H1 (cell line): ENCODE measurements around the gene SSTR1. TPM values are rescaled to one million over a fixed set of nuclear protein-coding genes. Genes with fewer than 3 reads are reported as not detected.

ENCODE experiments used
- CTCF ChIA-PET: fragments of 300-600 bp; sonication (Branson Sonifier 250); formaldehyde crosslinking; loops from one replicate; lab custom pipeline; 2021; ENCODE audit not compliant: partially characterized antibody; lab: Charles Lee
- POLR2A ChIA-PET: fragments of 300-600 bp; sonication (Branson Sonifier 250); formaldehyde crosslinking; loops from one replicate; lab custom pipeline; 2021; ENCODE audit warnings: inconsistent platforms; ENCODE audit not compliant: partially characterized antibody; lab: Charles Lee
- DNase-seq, 2 experiments: peaks; one replicate each; pipeline versions ENCODE4 v3.0.0 to v3.0.0-alpha.2; 2010 to 2022; ENCODE audit warnings: low spot score in 2 of 2, low read depth in 1 of 2, mixed read lengths in 1 of 2
- FAIRE-seq: peaks from 2 replicates; lab custom pipeline; 2011; peaks lifted over from hg19 to GRCh38; lab: Jason Lieb, UNC
- H2AFZ ChIP-seq: 2 replicates; pipeline ENCODE4 v1.8.1; 2012; ENCODE audit warnings: low read length, inconsistent platforms
- H2AK5ac ChIP-seq: 2 replicates; pipeline ENCODE4 v1.6.1; 2013; ENCODE audit warnings: low read depth, low read length
- H2BK120ac ChIP-seq: replicated peaks from 2 replicates; pipeline ENCODE3; 2013; ENCODE audit warnings: low read depth, low read length, inconsistent platforms
- H2BK12ac ChIP-seq: 2 replicates; pipeline ENCODE4 v1.6.1; 2013; ENCODE audit warnings: low read depth, low read length
- H2BK15ac ChIP-seq: 2 replicates; pipeline ENCODE4 v1.6.1; 2013; ENCODE audit warnings: low read length
- H2BK20ac ChIP-seq: 2 replicates; pipeline ENCODE4 v1.6.1; 2013; ENCODE audit warnings: low read length
- H2BK5ac ChIP-seq: 2 replicates; pipeline ENCODE4 v1.6.1; 2013; ENCODE audit warnings: low read depth, low read length
- H3K14ac ChIP-seq: 2 replicates; pipeline ENCODE4 v1.6.1; 2013; ENCODE audit warnings: inconsistent platforms; ENCODE audit not compliant: insufficient read length
- H3K18ac ChIP-seq: 2 replicates; pipeline ENCODE4 v1.6.1; 2013; ENCODE audit warnings: low read length; ENCODE audit errors: extremely low read depth
- H3K23ac ChIP-seq: 2 replicates; pipeline ENCODE4 v1.6.1; 2013; ENCODE audit warnings: inconsistent platforms; ENCODE audit not compliant: insufficient read length
- H3K23me2 ChIP-seq: 2 replicates; pipeline ENCODE4 v1.6.1; 2013; ENCODE audit warnings: low read depth, low read length
- H3K27ac ChIP-seq: 2 replicates; pipeline ENCODE4 v1.6.1; 2011; ENCODE audit warnings: low read depth, low read length, inconsistent platforms
- H3K27me3 ChIP-seq, 4 experiments: replicated peaks in 1 of 4; 1 replicate in 1 of 4; 2 replicates in 3 of 4; pipeline versions ENCODE4 v1.6.1 to v1.8.1; 2011 to 2013; ENCODE audit warnings: low read length in 3 of 4, mild to moderate bottlenecking in 3 of 4, inconsistent platforms in 2 of 4, mixed read lengths in 2 of 4, moderate library complexity in 1 of 4; ENCODE audit not compliant: control insufficient read depth in 3 of 4, insufficient read depth in 3 of 4; ENCODE audit errors: extremely low read depth in 1 of 4
- H3K36me3 ChIP-seq, 4 experiments: 2 replicates each; pipeline versions ENCODE4 v1.6.1 to v1.8.1; 2011 to 2013; ENCODE audit warnings: mild to moderate bottlenecking in 4 of 4, low read length in 3 of 4, moderate library complexity in 2 of 4, control low read depth in 1 of 4, inconsistent platforms in 1 of 4; ENCODE audit not compliant: insufficient read depth in 4 of 4, control insufficient read depth in 2 of 4
- H3K4ac ChIP-seq: replicated peaks from 2 replicates; pipeline ENCODE3; 2013; ENCODE audit warnings: low read length, low read depth, mixed read lengths, inconsistent platforms; ENCODE audit not compliant: insufficient read length
- H3K4me1 ChIP-seq, 4 experiments: replicated peaks in 1 of 4; 1 replicate in 1 of 4; 2 replicates in 3 of 4; pipeline versions ENCODE4 v1.6.1 to v1.8.1; 2011 to 2013; ENCODE audit warnings: low read length in 3 of 4, inconsistent platforms in 2 of 4, mixed read lengths in 1 of 4; ENCODE audit not compliant: insufficient read depth in 4 of 4, control insufficient read depth in 3 of 4
- H3K4me2 ChIP-seq, 2 experiments: 2 replicates each; pipeline versions ENCODE4 v1.6.1 to v1.8.1; 2011 to 2013; ENCODE audit warnings: low read depth in 2 of 2, low read length in 2 of 2, control low read depth in 1 of 2, inconsistent platforms in 1 of 2, mild to moderate bottlenecking in 1 of 2; ENCODE audit not compliant: insufficient read depth in 1 of 2
- H3K4me3 ChIP-seq, 4 experiments: fragments of 200-600, 300-600 bp in 1 of 4; sonication (generic), shearing (Covaris generic), sonication (Bioruptor Twin) in 1 of 4; 2 replicates each; pipeline versions ENCODE4 v1.5.1 to v1.8.1; 2011 to 2016; ENCODE audit warnings: low read length in 4 of 4, low read depth in 3 of 4, control low read depth in 2 of 4, inconsistent platforms in 2 of 4, mild to moderate bottlenecking in 2 of 4, mixed read lengths in 1 of 4, moderate library complexity in 1 of 4; ENCODE audit not compliant: insufficient read depth in 2 of 4; ENCODE audit errors: extremely low read depth in 1 of 4
- H3K56ac ChIP-seq: replicated peaks from 2 replicates; pipeline ENCODE3; 2013; ENCODE audit warnings: low read depth, mild to moderate bottlenecking, mixed read lengths, low read length, inconsistent platforms; ENCODE audit not compliant: insufficient read length
- H3K79me1 ChIP-seq: 2 replicates; pipeline ENCODE4 v1.6.1; 2013; ENCODE audit warnings: low read depth, low read length, control low read depth
- H3K79me2 ChIP-seq, 2 experiments: 2 replicates each; pipeline versions ENCODE4 v1.6.1 to v1.8.1; 2012 to 2013; ENCODE audit warnings: low read length in 2 of 2, mild to moderate bottlenecking in 2 of 2, inconsistent platforms in 1 of 2; ENCODE audit not compliant: insufficient read depth in 2 of 2, control insufficient read depth in 1 of 2
- H3K9ac ChIP-seq, 4 experiments: replicated peaks in 1 of 4; 1 replicate in 1 of 4; 2 replicates in 3 of 4; pipeline versions ENCODE4 v1.6.1 to v1.8.1; 2011 to 2013; ENCODE audit warnings: low read depth in 3 of 4, low read length in 3 of 4, control low read depth in 2 of 4, mild to moderate bottlenecking in 2 of 4, moderate library complexity in 2 of 4, inconsistent platforms in 1 of 4; ENCODE audit errors: extremely low read depth in 1 of 4
- H3K9me3 ChIP-seq, 2 experiments: 2 replicates each; pipeline versions ENCODE4 v1.6.1 to v1.8.1; 2012 to 2013; ENCODE audit warnings: mild to moderate bottlenecking in 2 of 2, moderate library complexity in 2 of 2, control low read depth in 1 of 2, inconsistent platforms in 1 of 2, low read depth in 1 of 2, low read length in 1 of 2, mixed read lengths in 1 of 2; ENCODE audit not compliant: insufficient read depth in 2 of 2
- H4K20me1 ChIP-seq, 2 experiments: replicated peaks in 1 of 2; 2 replicates each; pipeline versions ENCODE3 to v1.8.1; 2011 to 2013; ENCODE audit warnings: inconsistent platforms in 2 of 2, low read length in 2 of 2, mild to moderate bottlenecking in 1 of 2; ENCODE audit not compliant: insufficient read depth in 2 of 2, control insufficient read depth in 1 of 2
- H4K5ac ChIP-seq: 2 replicates; pipeline ENCODE4 v1.6.1; 2013; ENCODE audit warnings: low read length, low read depth, mixed read lengths, inconsistent platforms; ENCODE audit not compliant: insufficient read length
- H4K8ac ChIP-seq: 2 replicates; pipeline ENCODE4 v1.8.0; 2013; ENCODE audit warnings: mild to moderate bottlenecking, moderate library complexity, low read length, inconsistent platforms; ENCODE audit not compliant: insufficient read depth; ENCODE audit errors: extremely low read depth
- H4K91ac ChIP-seq: replicated peaks from 2 replicates; pipeline ENCODE3; 2013; ENCODE audit warnings: low read length, mixed read lengths, inconsistent platforms; ENCODE audit not compliant: insufficient read length
- NRF1 ChIP-seq: IDR thresholded peaks from 2 replicates; pipeline ENCODE4 v1.6.1; 2011; ENCODE audit warnings: mild to moderate bottlenecking, low read depth, low read length, improper control_type of control experiment
- POLR2AphosphoS5 ChIP-seq: IDR thresholded peaks from 2 replicates; pipeline ENCODE4 v1.6.1; 2011; ENCODE audit warnings: low read depth, low read length
- WGBS, 2 experiments: shearing (Covaris generic) in 1 of 2; methylation state at CpG; one replicate each; pipeline versions ENCODE4 v1.1.6 to v1.1.7; 2013 to 2015; ENCODE audit warnings: low lambda C conversion rate in 2 of 2, mixed read lengths in 2 of 2, inconsistent platforms in 1 of 2, low coverage in 1 of 2, missing lambda C conversion rate in 1 of 2; ENCODE audit not compliant: insufficient replicate concordance in 2 of 2, insufficient coverage in 1 of 2, insufficient read length in 1 of 2; ENCODE audit errors: extremely low coverage in 1 of 2, missing lambda C conversion rate in 1 of 2; 5-methylcytosine and 5-hydroxymethylcytosine counted together
- polyA plus RNA-seq, 7 experiments: library from polyadenylated mRNA; depleted of rRNA in 3 of 7; stranded (reverse) in 5 of 7; unstranded in 2 of 7; fragments of >200 nt in 5 of 7; fragments of 200-250 nt in 2 of 7; gene quantifications; 1 replicate in 5 of 7; 2 replicates in 1 of 7; 4 replicates in 1 of 7; pipeline versions ENCODE4 v1.2.1 to v1.2.3, GENCODE V29; 2011 to 2013; ENCODE audit warnings: missing spikeins in 2 of 7, mixed read lengths in 2 of 7
- total RNA-seq: library from RNA; stranded (reverse); fragmentation: NEBNext Ultra II Directional; extraction: Animal tissue kit (Norgen Biotek cat#: 25700); gene quantifications from 2 replicates; pipeline ENCODE4 v1.2.1, GENCODE V29; 2021

Gene SSTR1
- total and polyA plus RNA-seq, 2 of the 8 experiments (the other 6 are each of a cell fraction or from before 2014, with no cell fraction given) = 0.82 to 0.93 TPM

DNA sequence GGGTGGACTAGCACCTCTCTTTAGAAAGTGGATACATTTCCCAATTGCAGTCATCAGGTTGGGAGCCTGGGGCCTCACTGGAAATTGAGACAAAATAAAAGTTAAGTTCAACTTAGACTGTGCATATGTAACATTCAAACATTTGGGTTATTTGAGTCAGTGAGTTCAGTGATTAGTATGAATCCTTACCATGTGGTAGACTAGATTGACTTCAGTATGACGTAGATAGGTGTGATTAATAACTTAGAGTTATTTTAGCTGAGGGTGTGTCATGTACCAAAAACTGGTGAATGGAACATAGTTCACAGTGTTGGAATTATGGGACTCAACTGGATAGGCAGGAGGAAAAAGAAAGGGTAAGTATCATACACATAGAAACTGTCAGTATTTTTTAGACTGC is 8.0 kb upstream of the SSTR1 start:
- Histone ChIP-seq H3K14ac (no peak overlapping the region), H3K4me3 (no peak overlapping the region), H2BK5ac (no peak overlapping the region), H3K18ac (no peak overlapping the region), H2AK5ac (no peak overlapping the region), H3K27ac (no peak overlapping the region), H2BK15ac (no peak overlapping the region), H3K4me2 (peak overlapping the region in 1 of 2 experiments; percentile 25; a peak in 1 of 4 replicates), H3K4me1 (peaks cover 0 to 16% (median 5%) of the 10 kb centered on the region in 4 experiments; a peak in 5 of 7 replicates), H3K9ac (no peak overlapping the region), H3K79me1 (no peaks in the 10 kb centered on the region), H4K91ac (no peak overlapping the region), H4K5ac (no peak overlapping the region), H3K56ac (no peak overlapping the region), H3K36me3 (peaks cover 16 to 52% (median 41%) of the 10 kb centered on the region in 4 experiments), H2BK120ac (no peak overlapping the region), H3K4ac (no peak overlapping the region), H3K27me3 (no peaks in the 10 kb centered on the region), H3K23ac (no peak overlapping the region), H2BK20ac (no peak overlapping the region), H4K8ac (no peak overlapping the region), H3K79me2 (peaks cover 0 to under 1% of the 10 kb centered on the region in 2 experiments; a peak in 1 of 4 replicates), H3K23me2 (peaks cover 2% of the 10 kb centered on the region; the same call in 1 of the 2 replicates), H3K9me3 (no peaks in the 10 kb centered on the region), H4K20me1 (peaks cover 5 to 11% of the 10 kb centered on the region in 2 experiments), H2BK12ac (no peak overlapping the region), H2AFZ (no peak overlapping the region)
- peak; percentile 17; the same call in 1 of the 2 replicates for TF ChIP-seq POLR2AphosphoS5
- TF ChIP-seq NRF1 = no peak
- FAIRE-seq (no peak), DNase-seq (no peak)
- CTCF ChIA-PET = interaction anchor here (0.8 to 1.1 kb wide), 4 partner anchors 11 to 296 kb away, joined by 3 read pairs; no protein-coding TSS in a partner anchor
- WGBS, 2 experiments = 90% methylated on average over 1 of the region's 1 CpG; no CpG with 5 or more reads in 1 of the 2 experiments
- POLR2A ChIA-PET = interaction anchor here (0.6 to 7.6 kb wide), 21 partner anchors 8 to 736 kb away, joined by 3 to 130 read pairs (median 6); partner anchors contain the start of gene SSTR1
